Peyer's patch (tissue), 4 donors: ENCODE measurements around the gene GPR180.

Experiments
- CTCF ChIP-seq, 6 experiments: fragments of 450-650 bp in 4 of 6; fragments of 200-600 bp in 2 of 6; sonication (generic) in 1 of 6; IDR thresholded peaks; one replicate each; pipeline ENCODE4 v1.5.1; 2017 to 2019; ENCODE audit warnings: antibody characterized with exemption in 6 of 6, mild to moderate bottlenecking in 3 of 6, moderate library complexity in 1 of 6
- POLR2A ChIP-seq, 2 donors: fragments of 450-650 bp; IDR thresholded peaks; one replicate each; pipeline ENCODE4 v1.5.1; 2017; ENCODE audit warnings: antibody characterized with exemption in 2 of 2, mild to moderate bottlenecking in 2 of 2, moderate library complexity in 2 of 2

- no peak for TF ChIP-seq CTCF (IDR thresholded peaks at IDR 0.05)
- TF ChIP-seq POLR2A (IDR thresholded peaks at IDR 0.05): no peak
Measured at GRCh38 chr13:94559222-94559795, 42.3 kb upstream of the GPR180 start.
